A673 (cell line): ENCODE measurements around the gene SETD9. TPM values are rescaled to one million over a fixed set of nuclear protein-coding genes. Genes with fewer than 3 reads are reported as not detected.

Experiments used
- BruUV-seq: library from RNA; stranded (reverse); fragments of 400-500 nt; replicated peaks from 2 replicates; lab custom pipeline; 2021; lab: Mats Ljungman, UMichigan
- CTCF ChIA-PET: fragments of 300-600 bp; sonication (Branson Sonifier 250); formaldehyde crosslinking; loops from one replicate; lab custom pipeline; 2022; ENCODE audit warnings: antibody characterized with exemption; lab: Charles Lee
- POLR2A ChIA-PET: fragments of 300-600 bp; sonication (Branson Sonifier 250); formaldehyde crosslinking; loops from one replicate; lab custom pipeline; 2022; ENCODE audit warnings: antibody characterized with exemption; ENCODE audit not compliant: low non-redundant PET; lab: Charles Lee
- DNase-seq: peaks from one replicate; pipeline ENCODE4 v3.0.0-alpha.2; 2015; ENCODE audit warnings: low spot score
- H3K27ac ChIP-seq: fragments of 200-600 bp; sonication (generic); 2 replicates; pipeline ENCODE4 v1.5.1; 2016; ENCODE audit warnings: mixed run types, low read depth, mild to moderate bottlenecking, mixed read lengths, antibody characterized with exemption, low read length; ENCODE audit not compliant: poor library complexity, severe bottlenecking
- H3K27me3 ChIP-seq: fragments of 200-600 bp; sonication (generic); replicated peaks from 2 replicates; pipeline ENCODE4 v1.6.1; 2017; ENCODE audit warnings: mixed run types, low read depth, mild to moderate bottlenecking, mixed read lengths, antibody characterized with exemption, low read length; ENCODE audit not compliant: insufficient read depth, poor library complexity
- H3K36me3 ChIP-seq: fragments of 200-600 bp; sonication (generic); 2 replicates; pipeline ENCODE4 v1.6.1; 2016; ENCODE audit warnings: mixed run types, mild to moderate bottlenecking, mixed read lengths, antibody characterized with exemption, low read length; ENCODE audit not compliant: insufficient read depth, poor library complexity, severe bottlenecking
- H3K4me1 ChIP-seq: fragments of 200-600 bp; sonication (generic); 2 replicates; pipeline ENCODE4 v1.6.1; 2017; ENCODE audit warnings: mixed run types, mild to moderate bottlenecking, mixed read lengths, antibody characterized with exemption, low read length; ENCODE audit not compliant: insufficient read depth, poor library complexity, severe bottlenecking
- H3K4me3 ChIP-seq: fragments of 200-600 bp; sonication (generic); 2 replicates; pipeline ENCODE4 v1.5.1; 2016; ENCODE audit warnings: low read depth, mixed run types, mild to moderate bottlenecking, mixed read lengths, low read length; ENCODE audit not compliant: poor library complexity, severe bottlenecking
- H3K9me3 ChIP-seq: fragments of 200-600 bp; sonication (generic); 2 replicates; pipeline ENCODE4 v1.6.1; 2016; ENCODE audit warnings: mixed run types, low read depth, mild to moderate bottlenecking, mixed read lengths, antibody characterized with exemption, low read length; ENCODE audit not compliant: poor library complexity, severe bottlenecking
- EZH2 ChIP-seq: fragments of 200-600 bp; sonication (generic); IDR thresholded peaks from 2 replicates; pipeline ENCODE4 v1.6.1; 2017; ENCODE audit warnings: borderline replicate concordance, low read depth, mild to moderate bottlenecking, mixed read lengths, antibody characterized with exemption, low read length; ENCODE audit not compliant: poor library complexity, severe bottlenecking
- intact Hi-C: fragments of 100-400 bp; cut with micrococcal nuclease; formaldehyde crosslinking; loops from one replicate; pipeline ENCODE4 v1.10.0; 2022; ENCODE audit not compliant: unreplicated experiment
- total RNA-seq: library from RNA; stranded (reverse); gene quantifications from 2 replicates; pipeline ENCODE4 v1.2.3, GENCODE V29; 2021
- TF ChIP-seq, protein P1 (sequence below): fragments of 300-800, 200-600 bp; sonication (generic); conservative IDR thresholded peaks from 2 replicates; pipeline ENCODE4 v1.5.1; 2017; ENCODE audit warnings: low read depth, mild to moderate bottlenecking, antibody characterized with exemption, low read length, moderate library complexity, mixed read lengths

The SETD9 gene
- total RNA-seq, 1 experiment from 2014 or later, result 10.0 TPM

DNA sequence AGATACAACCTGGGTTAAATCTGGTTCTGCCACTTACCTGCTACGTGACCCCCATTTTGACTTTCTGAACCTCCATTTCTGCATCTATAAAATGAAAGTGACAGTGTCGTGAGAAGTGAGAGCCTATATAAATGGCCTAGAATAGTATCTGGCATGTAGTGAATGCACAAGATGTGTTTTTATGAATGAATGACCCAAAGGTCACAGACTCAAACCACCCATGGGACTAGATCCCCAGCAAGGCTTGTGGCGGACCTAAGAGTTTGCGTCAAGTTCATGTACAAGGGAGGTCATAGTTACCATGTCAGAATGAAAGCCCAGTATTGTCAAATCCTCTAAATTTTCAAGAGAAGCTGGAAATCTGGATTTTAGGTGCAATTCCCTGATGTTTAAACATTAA, 11.2 kb upstream of the SETD9 start:
- H3K4me1 ChIP-seq, result no peaks in the 10 kb centered on the region
- no peaks in the 10 kb centered on the region for H3K36me3 ChIP-seq
- POLR2A ChIA-PET, result no interaction called here
- H3K27ac ChIP-seq, result no peak overlapping the region
- H3K27me3 ChIP-seq, result no peaks in the 10 kb centered on the region
- intact Hi-C loops, result no loop called here
- BruUV-seq, result no TSS peak
- H3K9me3 ChIP-seq, result no peaks in the 10 kb centered on the region
- no peak for TF ChIP-seq EZH2
- TF ChIP-seq, protein P1, sequence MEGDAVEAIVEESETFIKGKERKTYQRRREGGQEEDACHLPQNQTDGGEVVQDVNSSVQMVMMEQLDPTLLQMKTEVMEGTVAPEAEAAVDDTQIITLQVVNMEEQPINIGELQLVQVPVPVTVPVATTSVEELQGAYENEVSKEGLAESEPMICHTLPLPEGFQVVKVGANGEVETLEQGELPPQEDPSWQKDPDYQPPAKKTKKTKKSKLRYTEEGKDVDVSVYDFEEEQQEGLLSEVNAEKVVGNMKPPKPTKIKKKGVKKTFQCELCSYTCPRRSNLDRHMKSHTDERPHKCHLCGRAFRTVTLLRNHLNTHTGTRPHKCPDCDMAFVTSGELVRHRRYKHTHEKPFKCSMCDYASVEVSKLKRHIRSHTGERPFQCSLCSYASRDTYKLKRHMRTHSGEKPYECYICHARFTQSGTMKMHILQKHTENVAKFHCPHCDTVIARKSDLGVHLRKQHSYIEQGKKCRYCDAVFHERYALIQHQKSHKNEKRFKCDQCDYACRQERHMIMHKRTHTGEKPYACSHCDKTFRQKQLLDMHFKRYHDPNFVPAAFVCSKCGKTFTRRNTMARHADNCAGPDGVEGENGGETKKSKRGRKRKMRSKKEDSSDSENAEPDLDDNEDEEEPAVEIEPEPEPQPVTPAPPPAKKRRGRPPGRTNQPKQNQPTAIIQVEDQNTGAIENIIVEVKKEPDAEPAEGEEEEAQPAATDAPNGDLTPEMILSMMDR, result no peak
- CTCF ChIA-PET, result no interaction called here
- no peak for DNase-seq
- no peak overlapping the region for H3K4me3 ChIP-seq

DNA sequence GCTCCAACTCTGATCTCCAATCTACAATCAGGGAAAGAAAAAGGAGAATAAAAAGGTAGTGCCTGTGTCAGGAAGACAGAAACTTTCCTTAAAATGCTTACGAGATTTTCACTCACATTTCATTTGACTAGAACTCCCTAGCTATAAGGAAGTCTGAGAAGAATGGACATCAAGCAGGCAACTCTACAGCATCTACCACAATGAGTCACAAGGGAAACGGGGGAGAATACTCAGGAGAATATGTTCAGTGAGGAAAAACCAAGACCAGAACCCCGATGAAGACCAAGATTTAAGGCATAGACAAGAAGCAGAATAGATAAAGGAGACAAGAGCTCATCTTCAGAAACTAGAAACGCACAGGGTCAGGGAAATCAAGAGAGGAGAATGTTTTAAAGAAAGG, 9.0 kb upstream of the SETD9 start:
- Histone ChIP-seq H3K9me3 (no peaks in the 10 kb centered on the region), H3K36me3 (no peaks in the 10 kb centered on the region), H3K27me3 (no peaks in the 10 kb centered on the region), H3K4me1 (no peaks in the 10 kb centered on the region), H3K27ac (no peak overlapping the region), H3K4me3 (no peak overlapping the region)
- TF ChIP-seq, protein P1, result no peak
- TF ChIP-seq EZH2, result no peak
- no TSS peak for BruUV-seq
- intact Hi-C loops, result loop anchor here (2.0 to 10.0 kb wide), 5 partner anchors 182 to 626 kb away; no protein-coding TSS in a partner anchor
- no peak for DNase-seq
- ChIA-PET POLR2A (no interaction called here), CTCF (interaction anchor here (0.7 kb wide), 1 partner anchor 238 kb away, joined by 4 read pairs; no protein-coding TSS in a partner anchor)

DNA sequence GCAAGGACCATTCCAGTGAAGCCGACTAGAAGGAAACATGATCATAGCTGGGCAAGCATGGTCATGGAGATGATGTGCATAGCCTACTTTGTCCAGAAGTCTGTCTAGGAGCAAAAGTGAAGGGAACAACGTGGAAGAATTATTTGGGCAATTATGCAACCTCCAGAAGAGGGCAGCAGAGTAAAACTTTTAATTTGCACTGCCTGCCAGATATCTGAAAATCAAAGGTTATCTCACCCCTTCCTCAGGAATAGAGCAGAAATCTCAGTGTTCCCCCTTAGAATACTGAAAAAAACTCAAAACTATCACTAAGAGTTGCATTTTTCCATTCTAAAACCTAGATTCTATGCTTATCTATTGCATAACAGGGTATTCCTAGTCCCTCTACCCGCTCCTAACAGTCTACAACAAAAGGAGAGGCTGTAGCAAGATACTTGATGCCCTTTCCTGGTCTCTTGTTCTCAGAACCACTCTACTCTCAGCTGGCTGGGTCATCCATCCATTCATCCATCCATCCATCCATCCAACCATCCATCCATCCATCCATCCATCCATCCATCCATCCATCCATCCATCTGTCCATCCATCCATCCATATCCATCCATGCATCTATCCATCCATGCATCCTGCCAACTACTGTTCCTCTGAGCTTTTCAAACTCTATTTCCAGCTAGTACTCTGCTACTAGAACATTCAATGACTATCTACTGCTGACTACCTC, 8.4 kb upstream of the SETD9 start:
- Histone ChIP-seq H3K36me3 (no peaks in the 10 kb centered on the region), H3K9me3 (no peaks in the 10 kb centered on the region), H3K4me3 (no peak overlapping the region), H3K27me3 (no peaks in the 10 kb centered on the region), H3K4me1 (no peaks in the 10 kb centered on the region), H3K27ac (no peak overlapping the region)
- intact Hi-C loops, result loop anchor here (2.0 to 10.0 kb wide), 5 partner anchors 181 to 626 kb away; no protein-coding TSS in a partner anchor
- POLR2A ChIA-PET, result no interaction called here
- TF ChIP-seq EZH2, result no peak
- TF ChIP-seq, protein P1, result peak; percentile 72
- peak; percentile 63 for DNase-seq
- no TSS peak for BruUV-seq
- CTCF ChIA-PET, result interaction anchor here (1.5 kb wide), 1 partner anchor 237 kb away, joined by 8 read pairs; no protein-coding TSS in a partner anchor
